Cardiac muscle cell (in vitro differentiated cells and primary cell): ENCODE measurements around the gene BARX1. TPM values are rescaled to one million over a fixed set of nuclear protein-coding genes. Genes with fewer than 3 reads are reported as not detected.

ENCODE experiments used
- DNase-seq, 2 donors: peaks; one replicate each; pipeline versions ENCODE4 v3.0.0 to v3.0.0-alpha.2; 2010 to 2017; ENCODE audit warnings: low read depth in 1 of 2, low spot score in 1 of 2
- H3K27ac ChIP-seq: fragments of 200-600 bp; sonication (generic); 2 replicates; pipeline ENCODE4 v1.5.1; 2016
- H3K27me3 ChIP-seq: fragments of 200-600 bp; sonication (generic); 2 replicates; pipeline ENCODE4 v1.6.0; 2016; ENCODE audit warnings: control low read depth
- H3K36me3 ChIP-seq: fragments of 200-600 bp; sonication (generic); 2 replicates; pipeline ENCODE4 v1.5.1; 2016; ENCODE audit warnings: control low read depth
- H3K4me1 ChIP-seq: fragments of 200-600 bp; sonication (generic); 2 replicates; pipeline ENCODE4 v1.8.1; 2017; ENCODE audit warnings: low read depth, mild to moderate bottlenecking, mixed run types
- H3K4me3 ChIP-seq: fragments of 200-600 bp; sonication (generic); 2 replicates; pipeline ENCODE4 v1.5.1; 2016; ENCODE audit warnings: mild to moderate bottlenecking
- H3K9me3 ChIP-seq: fragments of 200-600 bp; sonication (generic); 2 replicates; pipeline ENCODE4 v1.5.1; 2017; ENCODE audit warnings: low read depth, mild to moderate bottlenecking, control low read depth
- polyA plus RNA-seq: library from polyadenylated mRNA; unstranded; fragments of >200 nt; fragmentation: Nextera tagmentation; extraction: Ambion mirVana; gene quantifications from 2 replicates; pipeline ENCODE4 v1.2.1, GENCODE V29; 2016
- total RNA-seq: library from RNA; depleted of rRNA; stranded (reverse); fragments of >200 nt; gene quantifications from 2 replicates; pipeline ENCODE4 v1.2.3, GENCODE V29; 2016
- TF ChIP-seq, protein P1 (sequence below): IDR thresholded peaks from 2 replicates; pipeline ENCODE4 v1.5.1; 2012; ENCODE audit warnings: low read depth, mild to moderate bottlenecking, low read length

The BARX1 gene
- total and polyA plus RNA-seq, 2 experiments from 2014 or later, result 0.17 to 0.24 TPM

DNA sequence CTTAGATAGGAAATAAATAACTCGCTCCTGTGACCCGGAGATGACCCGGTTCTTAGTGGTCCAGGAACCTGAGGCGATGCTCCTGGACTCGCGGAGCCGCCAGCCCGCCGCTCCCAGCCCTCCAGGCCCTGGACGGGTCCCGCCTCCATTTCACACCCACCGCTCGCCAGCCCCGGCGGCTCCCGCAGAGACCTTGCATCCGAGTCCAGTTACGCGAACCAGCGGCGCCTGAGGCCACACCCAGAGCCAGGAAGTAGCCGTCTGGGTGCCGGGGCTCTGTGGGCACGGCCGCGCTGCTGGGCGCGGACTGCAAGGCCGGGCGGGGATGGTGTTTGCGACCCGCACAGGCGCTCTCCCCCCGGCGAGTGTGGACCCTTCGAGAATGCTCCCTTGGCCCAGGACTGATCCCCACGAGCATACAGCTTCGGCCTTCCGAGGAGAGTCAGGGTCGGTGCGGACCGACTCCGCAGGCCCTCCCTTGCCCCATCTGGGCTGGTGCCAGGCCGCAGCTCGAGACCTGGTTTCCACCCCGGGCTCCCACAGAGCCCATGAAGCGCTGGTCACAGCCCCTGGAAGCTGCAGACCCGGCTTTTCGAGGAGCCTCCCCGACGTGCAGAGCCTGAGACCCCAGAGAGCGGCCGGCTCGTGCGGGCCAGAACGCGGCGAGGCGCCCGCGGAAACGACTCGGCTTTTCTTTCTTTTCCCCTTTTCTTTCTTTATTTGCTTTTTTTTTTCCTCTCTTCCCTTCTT, 5.2 kb upstream of the BARX1 start:
- H3K4me3 ChIP-seq, result no peak overlapping the region
- peaks cover 83% of the 10 kb centered on the region for H3K27me3 ChIP-seq
- H3K4me1 ChIP-seq, result no peaks in the 10 kb centered on the region
- H3K27ac ChIP-seq, result no peak overlapping the region
- DNase-seq, result no peak
- H3K36me3 ChIP-seq, result no peaks in the 10 kb centered on the region
- no peaks in the 10 kb centered on the region for H3K9me3 ChIP-seq
- TF ChIP-seq, protein P1, sequence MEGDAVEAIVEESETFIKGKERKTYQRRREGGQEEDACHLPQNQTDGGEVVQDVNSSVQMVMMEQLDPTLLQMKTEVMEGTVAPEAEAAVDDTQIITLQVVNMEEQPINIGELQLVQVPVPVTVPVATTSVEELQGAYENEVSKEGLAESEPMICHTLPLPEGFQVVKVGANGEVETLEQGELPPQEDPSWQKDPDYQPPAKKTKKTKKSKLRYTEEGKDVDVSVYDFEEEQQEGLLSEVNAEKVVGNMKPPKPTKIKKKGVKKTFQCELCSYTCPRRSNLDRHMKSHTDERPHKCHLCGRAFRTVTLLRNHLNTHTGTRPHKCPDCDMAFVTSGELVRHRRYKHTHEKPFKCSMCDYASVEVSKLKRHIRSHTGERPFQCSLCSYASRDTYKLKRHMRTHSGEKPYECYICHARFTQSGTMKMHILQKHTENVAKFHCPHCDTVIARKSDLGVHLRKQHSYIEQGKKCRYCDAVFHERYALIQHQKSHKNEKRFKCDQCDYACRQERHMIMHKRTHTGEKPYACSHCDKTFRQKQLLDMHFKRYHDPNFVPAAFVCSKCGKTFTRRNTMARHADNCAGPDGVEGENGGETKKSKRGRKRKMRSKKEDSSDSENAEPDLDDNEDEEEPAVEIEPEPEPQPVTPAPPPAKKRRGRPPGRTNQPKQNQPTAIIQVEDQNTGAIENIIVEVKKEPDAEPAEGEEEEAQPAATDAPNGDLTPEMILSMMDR, result no peak

DNA sequence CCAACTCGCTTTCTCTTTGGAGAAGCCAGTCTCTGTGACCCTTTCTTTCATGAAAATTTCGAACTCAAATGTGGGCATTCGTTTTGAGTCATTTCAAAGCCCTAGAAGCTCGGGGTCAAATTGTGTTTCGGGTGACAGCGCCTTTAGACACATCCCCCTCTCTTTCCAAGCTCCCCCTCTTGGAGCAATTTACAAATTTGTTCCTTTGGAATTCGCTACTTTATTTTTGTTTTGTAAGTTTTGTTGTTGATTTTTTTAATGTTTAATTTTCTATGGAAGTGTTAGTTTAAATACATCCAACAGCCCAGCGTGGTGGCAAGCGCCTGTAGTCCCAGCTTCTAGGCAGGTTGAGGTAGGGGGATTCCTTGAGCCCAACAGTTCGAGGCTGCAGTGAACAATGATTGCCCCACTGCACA, 4.6 kb upstream of the BARX1 start:
- Histone ChIP-seq H3K4me1 (no peaks in the 10 kb centered on the region), H3K9me3 (no peaks in the 10 kb centered on the region), H3K4me3 (no peak overlapping the region), H3K27ac (no peak overlapping the region), H3K27me3 (peaks cover 86% of the 10 kb centered on the region), H3K36me3 (no peaks in the 10 kb centered on the region)
- TF ChIP-seq, protein P1, result no peak
- DNase-seq, result no peak

DNA sequence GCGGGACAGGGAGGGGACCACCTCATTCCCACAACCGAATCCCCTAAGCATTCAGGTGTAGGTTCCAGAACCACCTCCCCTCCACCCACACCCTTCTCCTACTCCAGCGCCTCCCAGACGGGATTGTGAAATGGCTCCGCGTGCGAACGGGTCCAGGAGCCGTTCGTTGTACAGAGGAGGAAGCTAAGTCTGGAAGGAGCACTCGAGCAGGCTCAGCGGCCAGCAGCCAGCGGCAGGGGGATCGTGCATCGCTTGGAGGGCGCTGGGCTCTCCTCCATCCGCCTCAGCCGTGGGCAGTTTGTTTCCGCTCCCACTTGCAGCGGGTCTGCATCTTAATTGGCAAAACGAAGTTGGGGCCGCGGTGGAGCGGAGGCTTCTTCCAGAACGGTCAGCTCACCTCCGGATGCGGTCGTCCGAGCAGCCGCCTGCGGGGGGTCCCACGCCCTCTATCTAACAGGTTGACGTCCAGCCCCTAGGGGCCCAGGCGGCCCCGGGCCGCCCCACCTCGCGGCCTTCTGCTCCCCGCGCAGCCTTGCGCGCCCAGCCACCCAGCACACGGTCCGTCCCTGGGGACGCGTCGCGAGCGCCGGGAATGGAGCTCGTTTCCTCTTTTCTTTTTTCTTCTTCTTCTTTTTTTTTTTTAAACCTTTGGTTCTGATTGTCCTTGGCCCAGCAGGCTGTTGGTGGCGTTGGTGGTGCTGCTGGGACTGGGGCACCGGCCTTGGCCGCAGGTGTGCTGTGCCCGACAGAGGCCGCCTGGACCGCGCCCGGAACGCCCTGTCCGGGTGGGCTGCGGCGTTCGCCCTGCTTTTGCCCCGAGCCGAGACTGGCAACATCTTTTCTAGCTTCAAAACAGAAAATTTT, 3.9 kb upstream of the BARX1 start:
- peak in 1 of 2 donors; percentile 64 for DNase-seq
- TF ChIP-seq, protein P1, result no peak
- H3K4me1 ChIP-seq, result no peaks in the 10 kb centered on the region
- H3K27ac ChIP-seq, result no peak overlapping the region
- peak overlapping the region; percentile 10 for H3K4me3 ChIP-seq
- H3K9me3 ChIP-seq, result no peaks in the 10 kb centered on the region
- H3K27me3 ChIP-seq, result peaks cover 92% of the 10 kb centered on the region
- no peaks in the 10 kb centered on the region for H3K36me3 ChIP-seq

DNA sequence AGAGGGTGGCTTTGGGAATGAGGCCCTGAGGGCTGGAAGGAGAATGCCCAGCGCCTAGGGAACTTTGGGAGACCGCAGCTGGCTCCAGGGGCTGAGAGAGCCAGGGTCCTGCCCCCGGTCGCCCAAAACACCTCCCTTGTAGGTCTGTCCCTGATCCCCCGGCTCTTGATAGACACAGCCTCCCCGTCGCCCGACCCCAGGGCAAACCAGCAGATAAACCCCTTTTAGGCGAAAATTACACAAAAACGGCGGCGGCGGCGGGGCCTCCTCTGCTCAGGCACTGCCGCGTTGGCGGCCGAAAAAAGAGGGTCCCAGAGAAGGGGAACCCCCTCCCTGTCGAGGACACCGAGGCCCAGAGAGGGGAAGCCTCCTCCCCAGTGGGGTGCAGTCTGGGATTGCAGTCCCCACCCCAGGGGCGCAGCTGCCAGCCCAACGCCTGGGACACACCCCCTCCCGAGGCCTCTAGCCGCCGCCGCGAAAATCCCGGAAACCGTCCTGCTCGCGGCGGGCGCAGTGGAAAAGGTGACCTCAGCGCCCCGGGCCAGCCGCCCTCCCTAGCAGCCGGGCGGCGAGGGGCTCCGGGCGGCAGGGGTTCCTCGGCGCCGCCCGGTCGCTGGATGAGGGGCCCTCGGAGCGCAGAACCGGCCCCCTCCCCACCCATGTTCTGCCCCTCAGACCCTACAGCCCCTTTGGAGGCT, 3.1 kb upstream of the BARX1 start:
- H3K4me1 ChIP-seq, result no peaks in the 10 kb centered on the region
- H3K9me3 ChIP-seq, result no peaks in the 10 kb centered on the region
- DNase-seq, result peak in 1 of 2 donors; percentile 57
- H3K36me3 ChIP-seq, result no peaks in the 10 kb centered on the region
- H3K27ac ChIP-seq, result no peak overlapping the region
- peak overlapping the region; percentile 10 for H3K4me3 ChIP-seq
- TF ChIP-seq, protein P1, result no peak
- peaks cover 94% of the 10 kb centered on the region for H3K27me3 ChIP-seq

DNA sequence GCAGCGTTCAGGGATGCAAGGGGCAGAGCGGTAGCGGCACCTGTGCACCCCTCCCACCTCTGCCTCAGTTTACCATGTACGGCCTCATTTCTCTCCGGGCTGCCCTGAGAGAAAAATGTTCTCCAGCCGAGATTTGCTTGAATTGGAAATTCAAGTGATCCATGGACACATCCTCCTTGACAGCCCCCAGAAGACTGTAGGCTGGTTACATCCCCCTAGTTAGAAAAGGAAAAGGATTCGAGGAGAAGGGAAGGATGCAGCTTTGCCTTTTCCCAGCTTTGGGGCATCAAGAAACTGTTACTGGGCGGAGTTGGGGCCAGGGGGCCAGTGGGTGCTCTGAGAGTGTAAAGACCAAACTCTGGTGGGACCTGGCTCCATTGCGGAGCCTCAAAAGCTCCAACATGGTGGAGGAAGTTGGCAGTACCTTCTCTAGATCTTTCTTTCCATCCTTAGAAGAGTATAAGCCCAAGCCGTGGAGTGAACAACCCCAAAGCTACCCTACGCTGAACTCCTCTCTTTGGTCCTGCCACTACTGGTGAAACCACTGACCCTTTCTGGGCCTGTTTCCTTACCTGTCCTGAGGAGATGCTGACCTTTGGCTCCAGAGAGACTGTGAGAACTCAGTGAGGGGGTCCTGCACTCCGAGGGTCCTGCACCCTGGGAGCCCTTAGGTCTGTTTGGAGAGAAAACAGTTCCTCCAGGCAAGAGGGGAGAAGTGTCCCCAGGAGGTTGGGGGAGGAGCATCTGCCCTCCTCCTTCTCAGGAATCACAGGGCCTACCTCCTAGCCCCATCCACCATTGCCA, 1.0 kb upstream of the BARX1 start:
- Histone ChIP-seq H3K27ac (no peak overlapping the region), H3K4me1 (no peaks in the 10 kb centered on the region), H3K4me3 (no peak overlapping the region), H3K9me3 (no peaks in the 10 kb centered on the region), H3K36me3 (no peaks in the 10 kb centered on the region), H3K27me3 (peaks cover 98% of the 10 kb centered on the region)
- TF ChIP-seq, protein P1, result no peak
- no peak for DNase-seq
